Omental fat pad (tissue), 4 donors: ENCODE measurements around the gene EIF4G3. TPM values are rescaled to one million over a fixed set of nuclear protein-coding genes. Genes with fewer than 3 reads are reported as not detected.
"Not testable (repeated sequence)": the region's sequence is repeated elsewhere in the genome, so short reads cannot be mapped to it uniquely, and the experiment has no call there.

Source experiments
- ATAC-seq: fragments of 150-250 bp; one replicate; pipeline ENCODE4 v1.9.1; 2016; ENCODE audit warnings: mild to moderate bottlenecking, moderate library complexity; ENCODE audit not compliant: low FRiP score
- DNase-seq: peaks from one replicate; pipeline ENCODE4 v3.0.0-alpha.2; 2019; ENCODE audit warnings: low spot score
- total RNA-seq, 4 donors: library from RNA; depleted of rRNA; stranded (reverse); fragments of >200 nt; gene quantifications; one replicate each; pipeline ENCODE4 v1.1.0, GENCODE V29; 2016
- TF ChIP-seq, protein P1 (sequence below), 3 donors: fragments of 450-650 bp; IDR thresholded peaks; one replicate each; pipeline ENCODE4 v1.5.1; 2016 to 2017; ENCODE audit warnings: antibody characterized with exemption in 3 of 3, mild to moderate bottlenecking in 3 of 3, moderate library complexity in 2 of 3

The EIF4G3 gene
- total RNA-seq, 4 donors from 2014 or later: 50.2 to 69.5 (median 51.8) TPM

DNA sequence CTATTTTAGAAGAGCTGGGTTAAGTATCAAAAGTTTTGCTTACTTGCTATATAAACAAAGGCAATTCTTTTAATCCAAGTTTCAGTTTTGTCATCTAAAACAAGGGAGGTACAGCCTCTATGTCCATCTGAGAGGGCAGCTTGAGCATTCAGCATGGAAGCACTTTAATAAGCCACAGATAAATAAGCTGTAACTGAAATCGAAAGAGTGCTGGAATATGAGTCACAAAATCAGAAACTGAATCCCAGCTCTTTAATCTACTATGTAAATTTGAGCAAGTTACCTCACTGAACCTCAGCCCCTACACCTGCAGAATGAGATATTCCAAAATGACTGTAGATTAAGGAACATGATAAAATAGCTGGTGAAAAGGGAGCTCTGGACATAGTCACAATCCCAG lies 309.6 kb downstream of the EIF4G3 start:
- ATAC-seq (no peak), DNase-seq (no peak)
- TF ChIP-seq, protein P1, sequence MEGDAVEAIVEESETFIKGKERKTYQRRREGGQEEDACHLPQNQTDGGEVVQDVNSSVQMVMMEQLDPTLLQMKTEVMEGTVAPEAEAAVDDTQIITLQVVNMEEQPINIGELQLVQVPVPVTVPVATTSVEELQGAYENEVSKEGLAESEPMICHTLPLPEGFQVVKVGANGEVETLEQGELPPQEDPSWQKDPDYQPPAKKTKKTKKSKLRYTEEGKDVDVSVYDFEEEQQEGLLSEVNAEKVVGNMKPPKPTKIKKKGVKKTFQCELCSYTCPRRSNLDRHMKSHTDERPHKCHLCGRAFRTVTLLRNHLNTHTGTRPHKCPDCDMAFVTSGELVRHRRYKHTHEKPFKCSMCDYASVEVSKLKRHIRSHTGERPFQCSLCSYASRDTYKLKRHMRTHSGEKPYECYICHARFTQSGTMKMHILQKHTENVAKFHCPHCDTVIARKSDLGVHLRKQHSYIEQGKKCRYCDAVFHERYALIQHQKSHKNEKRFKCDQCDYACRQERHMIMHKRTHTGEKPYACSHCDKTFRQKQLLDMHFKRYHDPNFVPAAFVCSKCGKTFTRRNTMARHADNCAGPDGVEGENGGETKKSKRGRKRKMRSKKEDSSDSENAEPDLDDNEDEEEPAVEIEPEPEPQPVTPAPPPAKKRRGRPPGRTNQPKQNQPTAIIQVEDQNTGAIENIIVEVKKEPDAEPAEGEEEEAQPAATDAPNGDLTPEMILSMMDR (IDR thresholded peaks at IDR 0.05): no peak

GRCh38 chr1:20865001-20865400 lies 311.7 kb downstream of the EIF4G3 start:
- ATAC-seq (no peak), DNase-seq (no peak)
- TF ChIP-seq, protein P1 (IDR thresholded peaks at IDR 0.05): no peak

- ATAC-seq (no peak), DNase-seq (no peak)
- TF ChIP-seq, protein P1 (IDR thresholded peaks at IDR 0.05): no peak
These were observed 322.2 kb downstream of the EIF4G3 start for GRCh38 chr1:20854529-20854928.

DNA sequence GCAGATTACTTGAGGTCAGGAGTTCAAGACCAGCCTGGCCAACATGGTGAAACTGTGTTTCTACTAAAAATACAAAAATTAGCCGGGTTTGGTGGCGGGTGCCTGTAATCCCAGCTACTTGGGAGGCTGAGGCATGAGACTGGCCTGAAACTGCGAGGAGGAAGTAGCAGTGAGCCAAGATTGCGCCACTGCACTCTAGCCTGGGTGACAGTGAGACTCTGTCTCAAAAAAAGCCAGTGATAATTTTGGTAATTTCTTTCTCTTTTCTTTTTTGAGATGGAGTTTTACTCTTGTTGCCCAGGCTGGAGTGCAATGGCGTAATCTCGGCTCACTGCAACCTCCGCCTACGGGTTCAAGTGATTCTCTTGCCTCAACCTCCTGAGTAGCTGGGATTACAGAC lies 324.9 kb downstream of the EIF4G3 start:
- DNase-seq, ATAC-seq: not testable (repeated sequence)

- ATAC-seq (no peak), DNase-seq (no peak)
- TF ChIP-seq, protein P1 (IDR thresholded peaks at IDR 0.05): no peak
These were observed 326.7 kb downstream of the EIF4G3 start for GRCh38 chr1:20850021-20850420.

- TF ChIP-seq, protein P1 (IDR thresholded peaks at IDR 0.05): no peak
- DNase-seq (no peak), ATAC-seq (no peak)
These were observed 327.6 kb downstream of the EIF4G3 start for GRCh38 chr1:20849100-20849499.

- no peak for ATAC-seq
- TF ChIP-seq, protein P1 (IDR thresholded peaks at IDR 0.05): no peak
- DNase-seq: no peak
These were observed 328.5 kb downstream of the EIF4G3 start for GRCh38 chr1:20848162-20848561.

DNA sequence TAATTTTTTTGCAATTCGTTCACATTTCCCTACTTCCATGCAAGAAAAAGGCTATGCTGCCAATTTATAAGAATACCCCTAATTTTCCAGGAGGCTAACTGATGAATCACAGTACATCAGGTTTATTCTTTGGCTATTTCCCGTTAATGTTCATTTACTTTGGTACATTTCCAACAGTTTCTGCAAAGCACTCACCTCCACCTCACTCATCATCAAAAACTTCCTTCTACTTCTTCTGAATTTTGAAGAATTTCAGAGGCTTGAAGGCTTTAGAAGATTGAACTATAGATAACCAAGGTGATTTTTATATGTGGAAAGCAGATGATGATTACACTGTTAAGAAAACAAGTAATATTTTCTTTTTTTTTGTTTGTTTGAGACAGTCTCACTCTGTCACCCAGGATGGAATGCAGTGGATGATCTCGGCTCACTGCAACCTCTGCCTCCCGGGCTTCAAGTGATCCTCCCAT lies 329.1 kb downstream of the EIF4G3 start:
- TF ChIP-seq, protein P1 (IDR thresholded peaks at IDR 0.05): no peak
- no peak for ATAC-seq
- no peak for DNase-seq
